HEK293T (cell line): ENCODE data around the gene SYAP1.

Experiments
- FOXA1 ChIP-seq: fragments of 450-650 bp; IDR thresholded peaks from 2 replicates; pipeline ENCODE4 v1.6.1; 2016; ENCODE audit warnings: mild to moderate bottlenecking
- FOXM1 ChIP-seq: fragments of 450-650 bp; IDR thresholded peaks from 2 replicates; pipeline ENCODE4 v1.6.1; 2017; ENCODE audit warnings: mild to moderate bottlenecking, borderline replicate concordance
- HDGF ChIP-seq: fragments of 450-650 bp; IDR thresholded peaks from 2 replicates; pipeline ENCODE4 v1.6.1; 2017; ENCODE audit warnings: antibody characterized with exemption, borderline replicate concordance
- L3MBTL2 ChIP-seq: fragments of 450-650 bp; conservative IDR thresholded peaks from 2 replicates; pipeline ENCODE4 v1.6.1; 2016; ENCODE audit warnings: mild to moderate bottlenecking
- LEF1 ChIP-seq: fragments of 450-650 bp; IDR thresholded peaks from 2 replicates; pipeline ENCODE4 v1.6.1; 2017; ENCODE audit warnings: mild to moderate bottlenecking, borderline replicate concordance
- NFRKB ChIP-seq: fragments of 450-650 bp; IDR thresholded peaks from 2 replicates; pipeline ENCODE4 v1.6.1; 2016; ENCODE audit warnings: mild to moderate bottlenecking, moderate library complexity
- SP1 ChIP-seq: fragments of 450-650 bp; IDR thresholded peaks from 2 replicates; pipeline ENCODE4 v1.6.1; 2017
- SUZ12 ChIP-seq: fragments of 450-650 bp; IDR thresholded peaks from 2 replicates; pipeline ENCODE4 v1.6.1; 2016; ENCODE audit warnings: mild to moderate bottlenecking

GRCh38 chrX:16814597-16814996, 95.2 kb downstream of the SYAP1 start:
- TF ChIP-seq SP1 (no peak), LEF1 (no peak), FOXA1 (no peak), L3MBTL2 (no peak), FOXM1 (no peak), HDGF (no peak), SUZ12 (no peak), NFRKB (no peak)
